Right renal pelvis (tissue), 4 donors: ENCODE data around the gene SHISA9. TPM values are rescaled to one million over a fixed set of nuclear protein-coding genes. Genes with fewer than 3 reads are reported as not detected.
"Not testable (repeated sequence)": the region's sequence is repeated elsewhere in the genome, so short reads cannot be mapped to it uniquely, and the experiment has no call there.

Source experiments
- DNase-seq, 4 donors: peaks; one replicate each; pipeline ENCODE4 v3.0.0-alpha.2; 2013; ENCODE audit warnings: low read depth in 4 of 4, low spot score in 3 of 4, missing footprints in 1 of 4
- polyA plus RNA-seq, 4 donors: library from polyadenylated mRNA; unstranded; fragments of 120-200 nt; gene quantifications; one replicate each; pipeline ENCODE4 v1.2.1, GENCODE V29; 2013; ENCODE audit not compliant: insufficient read length in 4 of 4

The SHISA9 gene
- polyA plus RNA-seq = 1 to 10 TPM; 3.8 to 5.2 (median 4.3) TPM

- DNase-seq = no peak
Observed at GRCh38 chr16:12901597-12902461, at the start of gene SHISA9. Gene SHISA9, plus strand, starts transcription at chr16:12901598.

- DNase-seq = no peak
Observed at GRCh38 chr16:12853972-12854371, 47.4 kb upstream of the SHISA9 start.

GRCh38 chr16:12857435-12857834 lies 44.0 kb upstream of the SHISA9 start:
- DNase-seq = not testable (repeated sequence)

GRCh38 chr16:12862327-12862726 lies 39.1 kb upstream of the SHISA9 start:
- no peak for DNase-seq

DNA sequence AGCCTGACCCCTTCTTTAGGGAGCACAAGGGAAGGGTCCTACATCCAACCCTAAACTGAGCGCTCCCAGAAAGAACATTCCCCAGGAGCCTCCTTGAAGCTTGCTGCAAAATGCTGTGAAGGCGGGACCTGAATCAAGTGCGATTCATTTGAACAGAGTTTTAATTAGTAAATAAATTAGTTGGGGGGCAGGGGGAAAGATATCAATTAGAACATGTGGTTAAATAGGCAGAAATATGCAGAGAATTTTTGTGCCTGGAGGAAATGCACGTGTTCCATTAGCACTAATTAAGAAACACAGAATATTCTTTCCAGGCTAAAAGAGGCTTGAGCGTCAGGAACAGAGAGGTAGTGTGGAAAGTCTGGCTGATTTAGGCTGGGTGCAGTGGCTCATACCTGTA lies 38.5 kb upstream of the SHISA9 start:
- no peak for DNase-seq

DNA sequence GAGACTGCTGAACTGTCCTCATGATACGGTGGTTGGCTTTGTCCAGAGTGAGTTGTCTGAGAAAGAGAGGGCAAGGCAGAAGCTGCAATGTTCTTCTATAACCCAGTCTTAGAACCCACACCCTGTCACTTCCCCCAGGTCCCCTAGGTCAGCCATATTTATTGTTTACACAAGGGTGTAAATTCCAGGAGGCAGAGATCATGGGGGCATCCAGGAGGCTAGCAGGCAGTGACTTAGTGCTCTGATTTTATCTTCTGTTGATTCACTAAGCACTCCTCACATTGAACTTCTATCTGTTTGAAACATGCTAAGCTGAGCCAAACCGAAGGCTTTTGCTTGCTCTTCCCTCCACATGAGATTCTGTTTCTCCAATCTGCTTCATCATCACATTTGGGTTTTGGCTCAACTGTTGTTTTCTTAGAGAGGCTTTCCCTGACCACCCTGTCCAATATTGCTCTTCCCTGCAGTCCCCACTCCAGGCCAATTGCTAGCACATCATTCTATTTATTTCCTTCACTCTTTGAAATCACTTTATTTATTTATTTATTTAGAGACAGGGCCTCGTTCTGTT lies 34.3 kb upstream of the SHISA9 start:
- DNase-seq = no peak

GRCh38 chr16:12868169-12868568 lies 33.2 kb upstream of the SHISA9 start:
- no peak for DNase-seq

DNA sequence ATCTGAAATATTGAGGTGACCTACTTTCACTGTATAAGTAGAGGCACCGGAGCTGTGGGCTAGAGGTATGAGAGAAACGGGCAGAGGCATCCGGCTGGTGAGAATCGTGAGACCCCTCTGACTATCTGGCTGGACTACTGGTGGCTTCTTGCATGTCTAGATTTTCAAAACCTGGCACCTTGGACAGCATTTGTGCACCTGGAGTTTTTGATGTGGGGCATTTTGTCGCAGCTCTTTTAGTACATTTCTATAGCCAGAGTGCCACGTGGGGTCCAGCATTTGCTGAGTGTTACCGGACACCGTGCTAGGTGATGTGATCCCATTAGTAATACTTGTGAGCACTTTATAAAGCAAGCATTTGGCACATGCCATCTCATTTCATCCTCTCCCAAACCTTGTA lies 32.6 kb upstream of the SHISA9 start:
- no peak for DNase-seq

DNA sequence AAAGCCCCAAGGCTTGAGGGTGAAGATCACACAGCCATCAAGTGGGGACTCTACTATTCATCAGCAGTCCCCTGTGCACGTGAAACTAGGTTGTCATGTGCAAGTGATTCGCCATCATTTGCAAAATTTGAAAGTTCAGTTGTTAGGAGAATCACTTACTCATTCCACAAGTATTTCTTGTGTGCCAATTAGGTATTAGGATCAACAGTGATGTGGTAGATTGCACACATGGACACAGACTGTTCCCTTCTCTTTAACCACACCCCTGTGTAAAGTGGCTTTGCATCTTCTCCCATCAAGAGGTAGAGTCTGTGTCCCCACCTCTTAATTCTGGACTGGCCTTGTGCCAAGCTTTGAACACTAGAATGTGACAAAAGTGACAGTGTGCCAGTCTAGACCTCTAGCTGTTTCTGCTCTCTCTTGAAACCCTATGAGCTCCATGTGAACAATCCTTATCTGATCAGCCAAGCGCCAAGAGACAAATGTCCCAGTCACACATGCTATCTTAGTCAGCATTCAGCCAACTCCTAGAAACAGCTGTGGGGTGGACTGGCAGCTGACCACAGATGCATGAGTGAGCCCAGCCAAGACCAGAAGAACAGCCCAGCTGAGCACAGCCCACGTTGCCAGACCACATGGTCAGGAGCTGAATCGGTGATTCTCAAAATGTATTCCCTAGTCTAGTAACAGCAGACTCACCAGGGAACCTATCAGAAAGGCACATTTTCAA lies 31.5 kb upstream of the SHISA9 start:
- DNase-seq = no peak

DNA sequence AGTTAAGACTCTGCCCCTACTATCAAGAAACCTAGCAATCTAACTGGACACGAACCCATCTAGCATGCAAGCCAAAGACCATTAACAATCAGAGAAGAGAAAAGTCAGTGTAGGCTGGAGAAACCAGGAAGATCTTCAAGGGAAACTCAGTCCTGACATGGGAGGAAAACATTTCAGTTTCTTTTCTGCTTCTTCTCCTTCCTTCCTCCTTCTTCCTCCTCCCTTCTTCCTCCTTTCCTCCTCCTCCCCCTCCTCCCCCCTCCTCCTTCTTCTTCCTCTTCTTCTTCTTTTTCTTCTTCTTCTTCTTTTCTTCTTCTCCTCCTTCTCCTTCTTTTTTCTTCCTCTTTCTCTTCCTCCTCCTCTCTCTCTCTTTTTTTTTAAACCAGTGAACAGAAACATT lies 29.6 kb upstream of the SHISA9 start:
- DNase-seq = no peak

DNA sequence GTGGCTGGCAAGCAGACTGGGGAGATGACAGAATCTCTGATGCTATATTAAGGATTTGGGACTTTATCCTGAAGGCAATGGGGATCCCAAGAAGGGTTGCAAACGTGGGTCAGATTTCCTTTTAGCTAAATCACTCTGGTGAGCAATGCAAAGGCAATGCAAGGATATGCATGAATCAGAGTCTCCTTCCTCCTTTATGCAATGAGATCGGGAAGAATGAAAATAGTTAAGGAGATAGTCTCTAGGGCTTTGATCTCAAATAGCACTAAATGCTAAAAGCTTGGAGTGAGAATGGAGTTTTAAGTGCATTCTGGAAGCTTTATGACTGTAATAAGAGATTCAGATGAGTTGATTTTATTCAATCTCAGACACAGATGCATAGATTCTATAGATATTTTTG lies 27.2 kb upstream of the SHISA9 start:
- no peak for DNase-seq

- no peak for DNase-seq
Observed at GRCh38 chr16:12876778-12877177, 24.6 kb upstream of the SHISA9 start.

DNA sequence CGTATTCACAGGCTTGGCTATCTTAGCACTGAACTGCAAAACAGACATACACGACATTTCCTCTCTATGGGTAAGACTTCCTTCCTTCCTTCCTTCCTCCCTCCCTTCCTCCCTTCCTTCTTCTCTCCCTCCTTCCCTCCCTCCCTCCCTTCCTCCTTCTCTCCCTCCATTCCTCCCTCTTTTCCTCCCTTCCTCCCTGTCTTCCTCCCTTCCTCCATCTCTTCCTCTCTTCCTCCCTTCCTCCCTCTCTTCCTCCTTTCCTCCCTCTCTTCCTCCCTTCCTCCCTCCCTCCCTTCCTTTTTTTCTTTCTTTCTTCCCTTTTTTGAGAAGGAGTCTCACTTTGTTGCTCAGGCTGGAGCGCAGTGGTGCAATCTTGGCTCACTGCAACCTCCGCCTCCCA lies 22.4 kb upstream of the SHISA9 start:
- no peak for DNase-seq

GRCh38 chr16:12879812-12880211 lies 21.6 kb upstream of the SHISA9 start:
- no peak for DNase-seq

GRCh38 chr16:12881182-12881581 lies 20.2 kb upstream of the SHISA9 start:
- no peak for DNase-seq

- no peak for DNase-seq
Observed at GRCh38 chr16:12881740-12882139, 19.7 kb upstream of the SHISA9 start.

DNA sequence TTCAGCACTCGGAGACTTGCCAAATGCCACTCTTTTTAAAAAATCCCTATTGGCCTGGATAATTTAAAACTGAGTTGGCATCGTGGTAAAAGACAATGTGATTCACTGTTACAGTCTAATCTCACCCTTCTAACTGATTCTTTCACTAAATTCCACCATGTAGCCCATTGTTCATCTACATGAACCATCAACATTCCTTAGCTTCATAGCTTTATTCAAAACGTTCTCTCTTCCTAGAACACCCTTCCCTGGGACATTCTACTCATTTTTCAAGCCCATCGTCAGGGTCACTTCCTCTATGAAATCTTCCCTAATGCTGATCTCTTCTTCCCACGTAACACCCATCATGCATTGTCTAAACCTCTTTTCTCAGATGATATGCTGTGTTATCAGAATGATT lies 15.7 kb upstream of the SHISA9 start:
- no peak for DNase-seq

DNA sequence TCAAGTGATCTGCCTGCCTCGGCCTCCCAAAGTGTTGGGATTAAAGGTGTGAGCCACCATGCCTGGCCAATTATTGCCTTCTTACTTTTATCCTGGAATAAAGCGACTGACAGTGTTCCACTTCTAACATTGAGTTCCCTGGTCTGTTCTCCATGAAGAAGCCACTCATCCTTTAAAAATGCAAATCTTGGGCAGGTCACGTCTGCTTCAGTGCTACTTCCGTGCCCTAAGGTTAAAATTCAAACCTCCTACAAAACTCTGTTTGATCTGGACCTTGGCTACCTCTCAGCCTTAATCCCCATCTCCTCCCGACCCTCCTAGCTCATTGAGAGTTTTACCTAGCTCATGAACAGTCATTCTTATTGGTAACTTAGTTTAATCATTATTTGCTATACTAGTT lies 9.6 kb upstream of the SHISA9 start:
- no peak for DNase-seq

DNA sequence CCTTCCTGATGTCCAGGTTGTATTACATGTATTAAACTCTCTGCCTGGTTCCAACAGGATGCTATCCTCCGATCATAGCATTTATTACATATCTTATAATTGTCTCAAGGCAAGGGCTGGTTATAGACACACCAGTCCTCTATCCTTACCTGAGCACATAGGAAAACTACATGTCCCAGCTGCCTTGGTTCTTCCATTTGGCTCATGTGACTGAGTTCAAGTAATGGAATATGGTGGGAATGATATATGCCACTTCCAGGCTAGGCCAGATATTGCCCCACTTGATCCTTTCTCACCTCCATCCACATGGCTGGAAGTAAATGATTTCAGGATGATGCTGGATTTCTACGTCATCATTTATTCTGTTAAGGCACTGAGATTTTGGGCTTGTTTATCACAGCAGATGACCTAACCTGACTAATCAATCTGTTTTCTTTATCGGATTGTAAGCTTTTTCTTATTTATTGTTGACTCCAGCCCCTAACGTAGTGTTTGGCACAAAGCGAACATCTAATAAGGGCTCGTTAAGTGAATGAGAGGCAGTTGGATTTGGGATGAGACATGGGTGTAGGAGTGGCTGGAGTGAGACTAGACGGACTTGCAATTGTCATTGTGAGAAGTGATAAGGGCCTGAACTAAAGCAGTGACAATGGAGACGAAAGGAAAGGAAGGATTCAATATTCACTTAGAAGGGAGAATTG lies 8.2 kb upstream of the SHISA9 start:
- no peak for DNase-seq

DNA sequence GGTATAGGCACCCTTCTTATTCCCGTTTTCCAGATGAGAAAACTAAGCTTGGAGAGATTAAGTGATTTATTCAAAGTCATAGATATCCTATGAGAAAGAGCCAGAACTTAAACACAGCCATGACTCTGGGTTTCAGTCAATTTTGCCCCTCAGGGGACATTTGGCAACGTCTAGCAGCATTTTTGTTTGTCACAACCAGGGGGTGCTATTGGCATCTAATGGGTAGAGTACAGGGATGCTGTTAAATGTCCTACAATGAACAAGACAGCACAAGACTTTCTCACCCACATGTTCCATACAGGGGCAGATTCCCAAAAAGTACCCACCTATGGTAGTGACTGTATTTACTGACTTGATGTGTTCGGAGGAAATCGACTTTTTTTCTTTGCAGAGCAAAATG lies 4.8 kb upstream of the SHISA9 start:
- DNase-seq = no peak

DNA sequence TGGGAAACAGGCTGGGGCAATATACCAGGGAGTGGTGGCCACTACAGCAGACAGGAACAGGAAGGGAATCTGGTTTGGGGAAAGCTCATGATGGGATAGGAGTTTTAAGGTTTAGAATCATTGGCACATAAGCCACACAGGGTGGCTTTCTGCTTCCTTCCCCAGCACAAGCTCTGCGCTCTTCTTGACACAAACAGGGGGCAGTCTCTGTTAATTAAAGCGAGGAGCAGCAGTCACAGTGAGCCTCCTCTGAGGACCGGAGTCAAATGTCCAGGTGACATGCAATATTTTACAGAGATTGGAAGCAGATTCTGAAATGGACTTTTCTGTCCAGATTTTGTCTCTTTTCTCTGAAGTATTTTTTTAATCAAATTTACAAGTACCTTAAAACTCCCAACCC lies 2.8 kb upstream of the SHISA9 start:
- DNase-seq = no peak
